ENCODE results near the gene HOMER2.
A peak's percentile ranks its signal among the peaks of the same experiment; 100 is the strongest.
"Not testable (repeated sequence)": the region's sequence is repeated elsewhere in the genome, so short reads cannot be mapped to it uniquely, and the experiment has no call there.

HOMER2 gene

DNA sequence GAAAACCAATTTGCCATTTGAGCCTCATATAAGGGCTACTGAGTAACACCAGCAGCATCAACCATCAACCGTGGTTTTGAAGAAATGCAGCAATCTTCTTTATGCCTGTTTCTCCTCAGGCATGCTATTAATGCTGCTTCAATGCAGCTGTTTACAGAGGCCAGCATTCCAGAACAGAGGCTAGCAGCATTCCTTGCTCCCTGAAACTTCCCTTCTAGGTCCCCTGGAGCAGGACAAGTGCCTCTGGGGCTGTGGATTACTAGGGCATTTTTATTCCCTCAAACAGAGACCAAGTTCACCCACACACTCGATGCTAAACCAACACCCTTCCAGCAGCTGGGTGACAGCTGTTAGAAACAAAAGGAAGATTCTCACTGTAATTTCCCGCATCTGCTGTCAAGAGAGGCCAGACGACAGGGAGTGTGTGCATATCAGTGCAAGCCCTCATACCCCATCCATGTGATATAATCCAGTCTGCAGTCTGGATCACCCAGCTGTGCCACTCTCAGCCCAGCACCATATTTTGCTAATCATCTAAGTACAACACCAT, 57.5 kb downstream of the HOMER2 start:
- H3K4me3 ChIP-seq (replicated peaks in 1 of 2; ENCODE audit: low read depth in 2 of 2, low read length in 2 of 2) = no peak overlapping the region
- no peak for DNase-seq (ENCODE audit: low read depth in 2 of 2)
- TF ChIP-seq, protein P1, sequence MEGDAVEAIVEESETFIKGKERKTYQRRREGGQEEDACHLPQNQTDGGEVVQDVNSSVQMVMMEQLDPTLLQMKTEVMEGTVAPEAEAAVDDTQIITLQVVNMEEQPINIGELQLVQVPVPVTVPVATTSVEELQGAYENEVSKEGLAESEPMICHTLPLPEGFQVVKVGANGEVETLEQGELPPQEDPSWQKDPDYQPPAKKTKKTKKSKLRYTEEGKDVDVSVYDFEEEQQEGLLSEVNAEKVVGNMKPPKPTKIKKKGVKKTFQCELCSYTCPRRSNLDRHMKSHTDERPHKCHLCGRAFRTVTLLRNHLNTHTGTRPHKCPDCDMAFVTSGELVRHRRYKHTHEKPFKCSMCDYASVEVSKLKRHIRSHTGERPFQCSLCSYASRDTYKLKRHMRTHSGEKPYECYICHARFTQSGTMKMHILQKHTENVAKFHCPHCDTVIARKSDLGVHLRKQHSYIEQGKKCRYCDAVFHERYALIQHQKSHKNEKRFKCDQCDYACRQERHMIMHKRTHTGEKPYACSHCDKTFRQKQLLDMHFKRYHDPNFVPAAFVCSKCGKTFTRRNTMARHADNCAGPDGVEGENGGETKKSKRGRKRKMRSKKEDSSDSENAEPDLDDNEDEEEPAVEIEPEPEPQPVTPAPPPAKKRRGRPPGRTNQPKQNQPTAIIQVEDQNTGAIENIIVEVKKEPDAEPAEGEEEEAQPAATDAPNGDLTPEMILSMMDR (IDR thresholded peaks at IDR 0.05; ENCODE audit: low read depth, low read length) = no peak

- not testable (repeated sequence) for DNase-seq (ENCODE audit: low read depth in 2 of 2); H3K4me3 ChIP-seq (replicated peaks in 1 of 2; ENCODE audit: low read depth in 2 of 2, low read length in 2 of 2)
Measured at GRCh38 chr15:82893473-82893872, 59.0 kb downstream of the HOMER2 start.

GRCh38 chr15:82892573-82892972, 59.9 kb downstream of the HOMER2 start:
- H3K4me3 ChIP-seq (replicated peaks in 1 of 2; ENCODE audit: low read depth in 2 of 2, low read length in 2 of 2) = no peak overlapping the region
- DNase-seq (ENCODE audit: low read depth in 2 of 2) = no peak
- TF ChIP-seq, protein P1 (IDR thresholded peaks at IDR 0.05; ENCODE audit: low read depth, low read length) = no peak

DNA sequence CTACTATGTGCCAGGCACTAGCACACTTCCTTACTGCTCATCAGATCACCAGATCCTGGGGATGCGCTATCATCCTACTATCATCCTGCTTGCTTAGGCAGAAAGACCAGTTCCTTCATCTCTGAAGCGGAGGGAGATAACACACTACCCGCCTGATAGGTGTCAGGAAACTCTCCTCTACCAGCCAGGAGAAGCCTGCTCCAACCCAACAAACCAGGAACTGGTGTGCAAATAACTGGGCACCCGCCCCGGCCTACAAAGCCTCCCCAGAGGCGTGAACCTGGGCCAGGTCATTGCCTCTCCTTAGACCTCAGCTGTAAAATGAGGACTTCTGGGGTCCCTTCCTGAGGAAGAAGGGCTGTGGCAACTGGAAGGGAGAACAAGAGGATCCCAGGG, 61.5 kb downstream of the HOMER2 start:
- TF ChIP-seq, protein P1 (IDR thresholded peaks at IDR 0.05; ENCODE audit: low read depth, low read length) = no peak
- H3K4me3 ChIP-seq (replicated peaks in 1 of 2; ENCODE audit: low read depth in 2 of 2, low read length in 2 of 2) = no peak overlapping the region
- DNase-seq (ENCODE audit: low read depth in 2 of 2) = no peak

DNA sequence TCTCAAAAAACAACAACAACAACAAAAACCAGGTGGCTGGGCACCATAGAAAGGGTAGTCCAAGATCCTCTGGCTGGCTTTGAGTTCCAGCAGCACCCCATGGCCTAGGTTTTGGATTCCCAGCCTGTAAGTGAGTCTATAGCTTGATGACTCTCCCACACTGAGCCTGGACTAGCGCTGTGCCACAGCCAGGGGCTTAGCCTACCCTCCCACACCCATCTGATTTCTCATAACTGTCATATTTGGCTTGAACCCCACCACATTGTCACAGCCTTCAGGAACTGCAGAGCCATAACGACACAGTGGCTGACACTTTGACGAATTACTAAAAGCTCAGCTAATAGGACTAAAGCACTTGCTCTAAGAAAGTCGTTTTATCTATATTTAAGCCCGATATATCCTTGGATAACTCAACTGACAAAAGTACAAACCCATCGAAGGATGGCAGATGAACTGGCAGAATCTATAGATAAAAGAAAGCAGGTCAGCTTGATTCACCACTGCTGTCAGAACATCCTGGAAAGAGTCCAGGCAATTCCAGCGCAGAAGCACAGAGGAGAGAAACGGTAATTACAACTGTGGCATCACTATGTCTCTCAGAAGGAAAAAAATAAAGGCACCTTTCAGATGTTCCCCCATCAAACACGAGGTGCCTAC, 62.1 kb downstream of the HOMER2 start:
- peak; percentile 2 to 11 for DNase-seq (ENCODE audit: low read depth in 2 of 2)
- TF ChIP-seq, protein P1 (IDR thresholded peaks at IDR 0.05; ENCODE audit: low read depth, low read length) = no peak
- H3K4me3 ChIP-seq (replicated peaks in 1 of 2; ENCODE audit: low read depth in 2 of 2, low read length in 2 of 2) = no peak overlapping the region

DNA sequence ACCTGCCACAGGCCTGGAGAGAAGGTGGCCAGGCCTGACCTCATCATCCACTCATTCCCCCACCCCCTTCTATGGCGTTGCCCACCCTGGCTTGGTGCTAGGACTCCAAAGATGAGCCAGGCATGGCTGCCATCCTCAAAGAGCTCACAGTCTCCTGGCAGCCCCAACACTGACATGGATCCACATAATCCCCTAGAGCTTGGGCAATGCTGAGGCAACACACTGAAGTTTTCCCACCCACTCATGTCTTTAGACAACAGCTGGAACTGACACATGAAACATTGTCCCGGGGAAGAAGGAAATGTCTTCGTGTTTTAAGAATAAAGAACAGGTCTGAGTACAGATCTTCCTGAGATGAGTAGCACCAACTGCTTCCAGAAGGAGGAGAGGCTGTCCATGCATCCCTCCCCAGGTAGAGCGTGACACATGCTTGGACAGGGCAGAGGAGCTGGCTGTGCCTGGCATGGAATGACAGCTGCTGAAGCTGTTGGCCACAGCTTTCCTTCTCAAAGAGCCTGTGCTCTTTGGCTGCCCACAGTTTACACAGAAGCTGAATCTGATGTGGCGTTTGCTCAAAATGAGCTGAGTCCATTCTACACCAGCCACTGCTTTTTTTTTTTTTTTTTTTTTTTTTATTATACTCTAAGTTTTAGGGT, 70.1 kb downstream of the HOMER2 start:
- TF ChIP-seq, protein P1 (IDR thresholded peaks at IDR 0.05; ENCODE audit: low read depth, low read length) = no peak
- no peak for DNase-seq (ENCODE audit: low read depth in 2 of 2)
- H3K4me3 ChIP-seq (replicated peaks in 1 of 2; ENCODE audit: low read depth in 2 of 2, low read length in 2 of 2) = no peak overlapping the region

DNA sequence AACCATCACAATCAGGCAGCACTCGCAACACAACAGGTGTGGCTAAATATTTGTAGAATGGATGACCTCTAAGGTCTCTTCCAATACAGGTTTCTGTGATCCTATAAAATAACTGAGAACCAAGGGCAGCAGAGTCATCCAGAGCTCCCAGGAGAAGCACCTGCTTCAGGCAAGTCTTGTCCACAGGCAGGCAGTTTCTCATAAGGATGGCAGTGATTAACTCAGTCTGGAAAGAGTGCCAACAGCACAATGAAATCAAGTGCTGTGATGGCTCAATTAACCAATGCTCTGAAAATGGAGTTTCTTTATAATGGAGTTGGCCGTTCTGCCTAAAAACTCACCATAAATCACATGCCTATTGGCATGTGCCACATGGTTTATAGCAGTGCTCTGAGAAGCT, 70.8 kb downstream of the HOMER2 start:
- TF ChIP-seq, protein P1 (IDR thresholded peaks at IDR 0.05; ENCODE audit: low read depth, low read length) = no peak
- no peak for DNase-seq (ENCODE audit: low read depth in 2 of 2)
- no peak overlapping the region for H3K4me3 ChIP-seq (replicated peaks in 1 of 2; ENCODE audit: low read depth in 2 of 2, low read length in 2 of 2)

All from cardiac fibroblast (primary cell).